Activated naive CD8-positive, alpha-beta T cell treated with anti-CD3 and anti-CD28 coated beads, Interleukin-2, amount 50 U/mL, for 24 hours (primary cell): ENCODE results near the gene NASP.

ENCODE experiments used
- ATAC-seq: fragments of 150-1000 bp; cut with Tn5 transposase; one replicate; pipeline ENCODE4 v1.10.0; 2021
- DNase-seq: peaks from one replicate; pipeline ENCODE4 v3.0.0; 2021
- H3K27ac Mint-ChIP-seq: one replicate; pipeline ENCODE4 v1.8.0; 2021; ENCODE audit warnings: mild to moderate bottlenecking, mixed read lengths
- H3K27me3 Mint-ChIP-seq: one replicate; pipeline ENCODE4 v1.8.0; 2021; ENCODE audit warnings: mixed read lengths
- H3K36me3 Mint-ChIP-seq: one replicate; pipeline ENCODE4 v1.8.0; 2021; ENCODE audit warnings: low read depth, mixed read lengths
- H3K4me1 Mint-ChIP-seq: one replicate; pipeline ENCODE4 v1.8.0; 2021; ENCODE audit warnings: mixed read lengths
- H3K4me3 Mint-ChIP-seq: one replicate; pipeline ENCODE4 v1.8.0; 2021; ENCODE audit warnings: mild to moderate bottlenecking, moderate library complexity, mixed read lengths
- H3K9me3 Mint-ChIP-seq: one replicate; pipeline ENCODE4 v1.8.0; 2021; ENCODE audit warnings: mixed read lengths

The NASP gene

GRCh38 chr1:45620588-45621500, 37.0 kb downstream of the NASP start:
- no peak for DNase-seq
- H3K27ac Mint-ChIP-seq = no peak overlapping the region
- peaks cover 29% of the 10 kb centered on the region for H3K36me3 Mint-ChIP-seq
- H3K27me3 Mint-ChIP-seq = no peaks in the 10 kb centered on the region
- ATAC-seq = no peak
- H3K4me3 Mint-ChIP-seq = no peak overlapping the region
- H3K9me3 Mint-ChIP-seq = no peaks in the 10 kb centered on the region
- no peaks in the 10 kb centered on the region for H3K4me1 Mint-ChIP-seq

GRCh38 chr1:45621501-45621836, 37.6 kb downstream of the NASP start:
- peaks cover 24% of the 10 kb centered on the region for H3K36me3 Mint-ChIP-seq
- no peak for DNase-seq
- H3K4me3 Mint-ChIP-seq = no peak overlapping the region
- no peak overlapping the region for H3K27ac Mint-ChIP-seq
- no peaks in the 10 kb centered on the region for H3K4me1 Mint-ChIP-seq
- no peak for ATAC-seq
- H3K27me3 Mint-ChIP-seq = no peaks in the 10 kb centered on the region
- H3K9me3 Mint-ChIP-seq = no peaks in the 10 kb centered on the region

GRCh38 chr1:45621895-45622523, 38.2 kb downstream of the NASP start:
- no peak overlapping the region for H3K27ac Mint-ChIP-seq
- DNase-seq (no peak), ATAC-seq (no peak)
- H3K4me1 Mint-ChIP-seq = no peaks in the 10 kb centered on the region
- H3K27me3 Mint-ChIP-seq = no peaks in the 10 kb centered on the region
- no peak overlapping the region for H3K4me3 Mint-ChIP-seq
- no peaks in the 10 kb centered on the region for H3K9me3 Mint-ChIP-seq
- peaks cover 21% of the 10 kb centered on the region for H3K36me3 Mint-ChIP-seq

DNA sequence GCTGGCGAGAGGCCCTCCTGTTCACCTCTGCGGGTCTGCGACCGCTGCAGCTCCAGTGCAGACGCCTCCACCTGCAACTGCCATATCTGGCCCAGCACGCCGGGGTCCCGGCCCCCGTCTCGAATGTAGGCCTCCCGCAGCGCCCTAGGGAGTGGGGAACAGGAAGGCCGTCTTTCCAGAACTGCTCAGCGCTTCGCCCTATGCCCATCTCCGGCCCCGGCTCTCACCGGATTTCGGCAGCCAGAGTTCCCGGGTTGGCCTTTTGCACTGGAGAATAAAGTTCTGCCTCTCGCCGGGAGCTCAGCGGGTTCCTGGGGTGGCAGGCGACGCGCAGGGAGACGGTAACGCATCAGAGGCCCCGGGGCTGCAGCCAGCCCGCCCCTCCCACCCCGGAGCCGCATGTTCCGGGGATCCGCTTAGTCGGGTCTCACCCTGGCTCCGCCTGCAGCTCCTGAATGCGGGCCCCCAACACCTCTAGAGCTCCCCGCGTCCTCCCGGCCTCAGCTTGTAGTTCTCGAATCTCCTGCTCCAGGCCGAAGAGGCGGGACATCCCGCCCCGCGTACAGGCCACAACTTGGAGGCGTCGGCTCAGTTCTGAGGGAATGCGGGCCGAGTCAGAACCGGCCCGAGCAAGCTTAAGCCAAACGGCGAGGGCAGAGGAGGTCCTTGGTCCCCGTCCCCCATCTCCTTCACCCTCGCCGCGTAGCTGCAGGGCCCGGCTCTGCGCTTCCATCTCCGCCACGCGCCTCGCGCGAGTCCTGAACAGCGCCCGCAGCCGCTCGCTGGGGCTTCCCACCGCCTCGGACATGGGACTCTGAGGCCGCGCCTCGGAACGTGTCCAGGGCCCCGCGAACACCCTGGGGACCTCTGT, 38.9 kb downstream of the NASP start:
- Mint-ChIP-seq H3K9me3 (no peaks in the 10 kb centered on the region), H3K27me3 (no peaks in the 10 kb centered on the region), H3K36me3 (peaks cover 22% of the 10 kb centered on the region), H3K4me3 (no peak overlapping the region), H3K27ac (no peak overlapping the region), H3K4me1 (no peaks in the 10 kb centered on the region)
- DNase-seq (no peak), ATAC-seq (no peak)

DNA sequence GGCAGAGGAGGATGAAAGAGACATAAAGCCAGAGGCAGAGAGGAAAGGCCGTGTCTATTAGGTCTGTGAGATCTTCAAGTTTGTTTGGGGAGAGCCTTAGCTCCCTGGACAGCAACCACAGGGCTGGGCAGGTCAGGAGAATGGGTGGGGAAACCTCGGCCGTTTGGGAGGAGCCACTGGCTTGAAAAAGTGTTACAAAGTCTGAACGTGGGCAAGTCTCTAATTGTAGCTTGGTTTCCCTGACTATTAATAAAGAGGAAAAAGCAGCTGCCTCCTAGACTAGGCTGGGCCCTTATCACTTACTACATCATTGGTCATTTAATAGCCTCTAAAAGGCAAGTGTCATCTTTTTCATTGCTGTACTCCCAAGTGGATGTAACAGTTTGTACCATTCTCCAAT, 40.1 kb downstream of the NASP start, which contains the start of gene CCDC17:
CCDC17 (minus strand) TSS at position 83 of the 400 bp plus-strand sequence. CDS start 145 bp downstream, outside the sequence.
- no peaks in the 10 kb centered on the region for H3K9me3 Mint-ChIP-seq
- H3K4me1 Mint-ChIP-seq = no peaks in the 10 kb centered on the region
- H3K36me3 Mint-ChIP-seq = peaks cover 24% of the 10 kb centered on the region
- ATAC-seq = no peak
- no peak within 1 kb of the TSS for H3K4me3 Mint-ChIP-seq
- no peak for DNase-seq
- H3K27ac Mint-ChIP-seq = no peak within 1 kb of the TSS
- H3K27me3 Mint-ChIP-seq = no peaks in the 10 kb centered on the region

- Mint-ChIP-seq H3K27ac (no peak overlapping the region), H3K4me1 (no peaks in the 10 kb centered on the region), H3K9me3 (no peaks in the 10 kb centered on the region), H3K27me3 (no peaks in the 10 kb centered on the region), H3K36me3 (peaks cover 48% of the 10 kb centered on the region), H3K4me3 (no peak overlapping the region)
- no peak for ATAC-seq
- DNase-seq = no peak
Measured at GRCh38 chr1:45629035-45629434, 45.2 kb downstream of the NASP start.

DNA sequence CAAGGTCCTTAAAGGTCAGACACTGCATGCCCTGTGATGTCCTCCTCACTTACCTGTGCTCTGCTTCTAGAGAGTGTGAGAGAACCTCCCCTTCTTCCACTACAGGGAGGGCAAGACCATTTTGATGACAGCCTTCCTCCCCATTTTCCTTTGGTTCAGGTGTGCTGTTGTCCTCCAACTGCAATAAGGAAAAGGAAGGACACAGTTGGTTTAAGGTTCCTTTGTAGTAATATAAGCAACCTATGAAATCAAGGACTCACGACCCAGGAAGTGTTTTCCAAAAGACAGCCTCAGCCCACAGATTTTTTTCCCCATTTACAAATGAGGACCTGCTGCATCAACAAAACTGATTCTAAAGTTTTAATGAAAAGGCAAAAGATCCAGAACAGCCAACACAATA, 46.6 kb downstream of the NASP start:
- ATAC-seq (no peak), DNase-seq (no peak)
- Mint-ChIP-seq H3K4me1 (no peaks in the 10 kb centered on the region), H3K36me3 (peaks cover 44% of the 10 kb centered on the region), H3K27me3 (no peaks in the 10 kb centered on the region), H3K4me3 (no peak overlapping the region), H3K9me3 (no peaks in the 10 kb centered on the region), H3K27ac (peak overlapping the region; percentile 54)

DNA sequence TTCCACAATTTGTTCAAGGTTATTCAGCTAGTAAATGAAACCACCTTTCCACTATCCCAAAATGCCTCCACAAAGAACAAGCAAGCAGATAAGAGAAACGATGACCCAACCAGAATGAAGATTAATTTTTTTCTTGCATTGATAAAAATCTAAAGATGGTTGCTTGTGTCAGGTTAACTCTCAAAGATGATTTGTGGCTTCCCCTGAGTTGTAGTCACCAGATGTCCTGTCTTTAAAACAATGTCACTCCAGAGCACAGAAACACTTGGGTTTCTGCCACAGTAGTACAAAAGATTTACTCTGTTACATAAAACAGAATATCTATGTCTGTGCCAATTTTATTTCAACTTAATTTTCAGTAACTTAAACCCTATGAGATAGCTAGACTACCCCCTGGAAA, 51.4 kb downstream of the NASP start:
- DNase-seq (no peak), ATAC-seq (no peak)
- Mint-ChIP-seq H3K27me3 (no peaks in the 10 kb centered on the region), H3K4me1 (no peaks in the 10 kb centered on the region), H3K9me3 (no peaks in the 10 kb centered on the region), H3K4me3 (no peak overlapping the region), H3K36me3 (peaks cover 24% of the 10 kb centered on the region), H3K27ac (no peak overlapping the region)

DNA sequence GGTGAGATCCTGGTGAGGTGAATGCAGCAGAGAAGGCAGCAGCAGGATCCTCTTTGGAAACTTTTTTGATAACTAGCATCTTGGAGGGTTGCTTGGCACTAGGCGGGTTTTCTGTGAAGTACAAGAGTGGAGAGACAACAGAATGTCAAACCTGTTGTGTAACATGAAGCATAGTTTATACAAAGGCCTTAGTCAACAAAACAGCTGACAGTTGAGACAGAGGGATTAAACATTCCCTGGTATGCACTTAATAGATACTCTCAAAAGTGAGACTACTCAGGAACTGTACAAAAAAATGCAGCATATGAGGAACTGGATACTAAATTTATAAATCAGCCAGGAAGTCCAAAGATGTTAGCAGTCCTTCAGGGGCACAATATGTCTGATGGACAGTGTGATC, 56.5 kb downstream of the NASP start:
- H3K4me1 Mint-ChIP-seq = peaks cover 2% of the 10 kb centered on the region
- peaks cover 23% of the 10 kb centered on the region for H3K36me3 Mint-ChIP-seq
- no peaks in the 10 kb centered on the region for H3K9me3 Mint-ChIP-seq
- no peak overlapping the region for H3K4me3 Mint-ChIP-seq
- ATAC-seq (no peak), DNase-seq (no peak)
- H3K27ac Mint-ChIP-seq = no peak overlapping the region
- H3K27me3 Mint-ChIP-seq = no peaks in the 10 kb centered on the region

GRCh38 chr1:45643321-45643720, 59.5 kb downstream of the NASP start:
- H3K4me1 Mint-ChIP-seq = peaks cover 2% of the 10 kb centered on the region
- no peak for ATAC-seq
- peaks cover 26% of the 10 kb centered on the region for H3K36me3 Mint-ChIP-seq

GRCh38 chr1:45643978-45644377, 60.1 kb downstream of the NASP start:
- no peak for ATAC-seq
- no peak overlapping the region for H3K4me3 Mint-ChIP-seq
- H3K36me3 Mint-ChIP-seq = peaks cover 27% of the 10 kb centered on the region
- H3K27ac Mint-ChIP-seq = peak overlapping the region; percentile 4
- no peak for DNase-seq
- peaks cover 2% of the 10 kb centered on the region for H3K4me1 Mint-ChIP-seq
- no peaks in the 10 kb centered on the region for H3K9me3 Mint-ChIP-seq
- no peaks in the 10 kb centered on the region for H3K27me3 Mint-ChIP-seq

More at GRCh38 chr1:45643321-45643720, 59.5 kb downstream of the NASP start:
- DNase-seq = no peak
- Mint-ChIP-seq H3K27me3 (no peaks in the 10 kb centered on the region), H3K9me3 (no peaks in the 10 kb centered on the region), H3K27ac (no peak overlapping the region), H3K4me3 (no peak overlapping the region)

DNA sequence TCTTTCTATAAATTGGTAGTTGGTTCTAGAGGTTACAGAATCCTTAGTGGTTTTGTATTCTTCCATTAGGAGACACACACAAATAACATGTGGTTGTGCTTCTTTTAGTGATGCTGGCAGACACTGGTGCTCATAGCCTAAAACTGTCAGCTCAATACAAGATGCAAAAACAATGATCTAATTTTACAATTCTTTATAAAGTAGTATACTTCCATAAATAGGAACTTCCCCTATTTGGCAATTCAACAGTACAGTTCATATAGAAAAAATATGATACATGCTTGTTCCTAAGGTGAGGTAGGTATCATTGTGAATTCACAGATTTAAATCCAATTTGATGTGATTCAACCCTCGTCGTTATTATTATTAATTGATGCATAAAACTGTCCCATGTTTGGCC, 60.8 kb downstream of the NASP start:
- Mint-ChIP-seq H3K4me1 (peaks cover 2% of the 10 kb centered on the region), H3K27ac (no peak overlapping the region), H3K36me3 (peaks cover 33% of the 10 kb centered on the region), H3K9me3 (no peaks in the 10 kb centered on the region), H3K4me3 (no peak overlapping the region), H3K27me3 (no peaks in the 10 kb centered on the region)
- DNase-seq = no peak
- ATAC-seq = no peak

DNA sequence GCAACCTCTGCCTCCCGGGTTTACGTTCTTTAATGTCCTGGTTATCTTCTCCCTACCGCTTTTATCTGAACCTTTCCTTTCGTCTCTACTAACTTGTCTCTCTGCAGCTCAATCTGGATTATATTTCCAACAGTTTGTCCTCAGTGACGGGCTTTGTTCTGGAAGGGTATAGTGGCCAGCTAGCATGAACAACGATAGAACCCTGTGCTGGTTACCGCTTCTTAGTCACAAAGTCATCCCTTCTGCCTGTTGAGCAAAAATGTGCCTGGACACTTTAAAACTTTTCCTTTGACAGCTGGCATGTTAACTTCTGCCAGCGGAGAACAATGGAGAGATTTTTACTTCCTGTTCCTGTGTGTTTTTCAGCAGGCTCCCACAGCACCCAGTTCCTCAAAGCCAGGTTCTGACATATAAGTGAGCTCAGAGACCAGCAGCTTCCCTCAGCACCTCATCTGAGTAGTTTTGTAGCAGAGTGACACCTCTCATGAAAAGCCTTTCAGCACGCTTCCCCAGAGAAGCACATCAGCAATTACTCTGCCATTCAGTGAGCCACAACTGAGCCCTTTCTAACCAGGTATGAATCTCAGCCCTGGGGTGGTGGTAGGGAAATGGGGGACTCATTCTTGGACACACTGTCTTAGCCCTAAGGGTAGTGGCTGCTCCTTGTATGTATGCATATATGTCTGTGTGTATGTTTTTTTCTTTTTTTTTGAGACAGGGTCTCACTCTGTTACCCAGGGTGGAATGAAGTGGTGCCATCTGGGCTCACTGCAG, 63.6 kb downstream of the NASP start:
- DNase-seq = no peak
- no peak overlapping the region for H3K4me3 Mint-ChIP-seq
- H3K36me3 Mint-ChIP-seq = peaks cover 28% of the 10 kb centered on the region
- peaks cover 2% of the 10 kb centered on the region for H3K4me1 Mint-ChIP-seq
- no peak for ATAC-seq
- no peaks in the 10 kb centered on the region for H3K27me3 Mint-ChIP-seq
- peak overlapping the region; percentile 55 for H3K27ac Mint-ChIP-seq
- H3K9me3 Mint-ChIP-seq = no peaks in the 10 kb centered on the region
